ENCODE measurements around the gene CEL. TPM values are rescaled to one million over a fixed set of nuclear protein-coding genes. Genes with fewer than 3 reads are reported as not detected.

CEL gene
- total and polyA plus RNA-seq, 10 of the 15 experiments (the other 5 are each of a cell fraction or from before 2014, with no cell fraction given): 0.05 to 4.1 (median 0.29) TPM; not detected in 2

DNA sequence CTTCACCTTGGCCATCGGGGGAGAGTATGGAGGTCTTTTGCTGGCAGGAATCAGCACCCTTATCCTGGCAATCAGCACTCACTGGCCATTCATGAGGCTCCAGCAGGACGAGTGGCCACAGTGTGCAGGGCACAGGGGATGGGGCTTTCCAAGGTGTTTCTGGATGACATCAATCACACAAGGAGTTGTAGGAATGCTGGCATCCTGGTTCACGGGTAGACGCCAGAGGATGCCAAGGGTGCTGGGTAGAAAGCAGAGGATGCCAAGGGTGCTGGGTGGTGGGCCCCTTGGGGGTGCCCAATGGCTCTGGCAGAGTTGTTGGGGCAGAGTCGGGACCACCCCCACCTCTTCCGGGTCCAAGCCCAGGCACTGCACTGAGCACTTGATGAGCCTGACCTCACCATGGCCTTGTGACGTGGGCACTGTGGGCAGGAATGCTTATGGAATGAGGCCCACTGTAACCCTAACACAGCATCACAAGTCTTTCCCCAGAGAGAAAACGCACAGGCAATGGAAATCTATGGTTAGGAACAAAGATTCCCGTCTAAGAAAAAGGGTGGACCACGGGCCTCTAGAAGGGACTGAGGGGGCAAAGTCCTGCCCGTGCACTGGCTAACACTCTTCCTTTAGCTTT, 29.1 kb downstream of the CEL start:
- in situ Hi-C loops (cut with MboI): no loop called here
- POLR2A ChIA-PET: no interaction called here
- RAD21 ChIA-PET (ENCODE audit: unreplicated experiment): no interaction called here
- SMC1A ChIA-PET (ENCODE audit: uncharacterized antibody, unreplicated experiment): interaction anchor here (0.9 kb wide), 1 partner anchor 25 kb away, joined by 4 read pairs; no protein-coding TSS in a partner anchor
- WGBS (ENCODE audit: insufficient coverage, insufficient replicate concordance, low lambda C conversion rate, missing lambda C conversion rate): 72% methylated on average over 11 of the region's 11 CpGs
- Histone ChIP-seq H4K20me1 (ENCODE audit: control insufficient read depth, insufficient read depth) (no peaks in the 10 kb centered on the region; the same call in 1 of the 2 replicates), H3K4me1 (ENCODE audit: control insufficient read depth, insufficient read depth, low read length) (no peaks in the 10 kb centered on the region), H3K27ac (ENCODE audit: control insufficient read depth, insufficient read depth) (no peak overlapping the region), H3K36me3 (ENCODE audit: control insufficient read depth in 2 of 2, insufficient read depth in 2 of 2, low read length in 1 of 2) (no peaks in the 10 kb centered on the region), H3K4me3 (no peak overlapping the region), H3K27me3 (replicated peaks in 1 of 2; ENCODE audit: control insufficient read depth in 2 of 2, insufficient read depth in 2 of 2, low read length in 1 of 2) (no peaks in the 10 kb centered on the region), H3K4me2 (ENCODE audit: control insufficient read depth, insufficient read depth) (no peak overlapping the region), H3K9ac (ENCODE audit: control insufficient read depth, insufficient read depth, low read length) (no peak overlapping the region), H3K79me2 (ENCODE audit: control insufficient read depth, insufficient read depth, low read length) (no peaks in the 10 kb centered on the region), H2AFZ (ENCODE audit: control insufficient read depth, low read depth, low read length) (no peak overlapping the region), H3K9me3 (replicated peaks; ENCODE audit: control insufficient read depth, insufficient read depth, low read length) (peaks cover 1% of the 10 kb centered on the region; the same call in 1 of the 3 replicates)
- intact Hi-C loops (cut with micrococcal nuclease; ENCODE audit: unreplicated experiment): no loop called here
- CTCF ChIA-PET: interaction anchor here (1.0 kb wide), 1 partner anchor 56 kb away, joined by 3 read pairs; no protein-coding TSS in a partner anchor
- ATAC-seq (no peak), DNase-seq (ENCODE audit: low read depth, low spot score) (no peak), FAIRE-seq (no peak)
- no TSS peak for BruUV-seq (replicated peaks)
- no peak for TF ChIP-seq E2F4 (IDR thresholded peaks at IDR 0.05; ENCODE audit: low read depth, low read length)
- TF ChIP-seq SP1 (IDR thresholded peaks at IDR 0.05; ENCODE audit: low read depth, low read length): no peak
- TF ChIP-seq, protein P1, sequence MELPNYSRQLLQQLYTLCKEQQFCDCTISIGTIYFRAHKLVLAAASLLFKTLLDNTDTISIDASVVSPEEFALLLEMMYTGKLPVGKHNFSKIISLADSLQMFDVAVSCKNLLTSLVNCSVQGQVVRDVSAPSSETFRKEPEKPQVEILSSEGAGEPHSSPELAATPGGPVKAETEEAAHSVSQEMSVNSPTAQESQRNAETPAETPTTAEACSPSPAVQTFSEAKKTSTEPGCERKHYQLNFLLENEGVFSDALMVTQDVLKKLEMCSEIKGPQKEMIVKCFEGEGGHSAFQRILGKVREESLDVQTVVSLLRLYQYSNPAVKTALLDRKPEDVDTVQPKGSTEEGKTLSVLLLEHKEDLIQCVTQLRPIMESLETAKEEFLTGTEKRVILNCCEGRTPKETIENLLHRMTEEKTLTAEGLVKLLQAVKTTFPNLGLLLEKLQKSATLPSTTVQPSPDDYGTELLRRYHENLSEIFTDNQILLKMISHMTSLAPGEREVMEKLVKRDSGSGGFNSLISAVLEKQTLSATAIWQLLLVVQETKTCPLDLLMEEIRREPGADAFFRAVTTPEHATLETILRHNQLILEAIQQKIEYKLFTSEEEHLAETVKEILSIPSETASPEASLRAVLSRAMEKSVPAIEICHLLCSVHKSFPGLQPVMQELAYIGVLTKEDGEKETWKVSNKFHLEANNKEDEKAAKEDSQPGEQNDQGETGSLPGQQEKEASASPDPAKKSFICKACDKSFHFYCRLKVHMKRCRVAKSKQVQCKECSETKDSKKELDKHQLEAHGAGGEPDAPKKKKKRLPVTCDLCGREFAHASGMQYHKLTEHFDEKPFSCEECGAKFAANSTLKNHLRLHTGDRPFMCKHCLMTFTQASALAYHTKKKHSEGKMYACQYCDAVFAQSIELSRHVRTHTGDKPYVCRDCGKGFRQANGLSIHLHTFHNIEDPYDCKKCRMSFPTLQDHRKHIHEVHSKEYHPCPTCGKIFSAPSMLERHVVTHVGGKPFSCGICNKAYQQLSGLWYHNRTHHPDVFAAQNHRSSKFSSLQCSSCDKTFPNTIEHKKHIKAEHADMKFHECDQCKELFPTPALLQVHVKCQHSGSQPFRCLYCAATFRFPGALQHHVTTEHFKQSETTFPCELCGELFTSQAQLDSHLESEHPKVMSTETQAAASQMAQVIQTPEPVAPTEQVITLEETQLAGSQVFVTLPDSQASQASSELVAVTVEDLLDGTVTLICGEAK (IDR thresholded peaks at IDR 0.05; ENCODE audit: borderline replicate concordance): no peak
- TF ChIP-seq EZH2 (IDR thresholded peaks at IDR 0.05; ENCODE audit: borderline replicate concordance, control insufficient read depth, low read depth, low read length): no peak
- no peak for TF ChIP-seq CEBPB (IDR thresholded peaks at IDR 0.05; ENCODE audit: borderline replicate concordance in 1 of 2, low read depth in 2 of 2, low read length in 2 of 2)
- TF ChIP-seq BCL11A (IDR thresholded peaks at IDR 0.05; ENCODE audit: low read depth, low read length): no peak
- TF ChIP-seq MYB (IDR thresholded peaks at IDR 0.05; ENCODE audit: borderline replicate concordance, low read depth, low read length): no peak
- no peak for TF ChIP-seq SRF (IDR thresholded peaks at IDR 0.05; ENCODE audit: low read depth in 2 of 2, low read length in 2 of 2)
- TF ChIP-seq, protein P2, sequence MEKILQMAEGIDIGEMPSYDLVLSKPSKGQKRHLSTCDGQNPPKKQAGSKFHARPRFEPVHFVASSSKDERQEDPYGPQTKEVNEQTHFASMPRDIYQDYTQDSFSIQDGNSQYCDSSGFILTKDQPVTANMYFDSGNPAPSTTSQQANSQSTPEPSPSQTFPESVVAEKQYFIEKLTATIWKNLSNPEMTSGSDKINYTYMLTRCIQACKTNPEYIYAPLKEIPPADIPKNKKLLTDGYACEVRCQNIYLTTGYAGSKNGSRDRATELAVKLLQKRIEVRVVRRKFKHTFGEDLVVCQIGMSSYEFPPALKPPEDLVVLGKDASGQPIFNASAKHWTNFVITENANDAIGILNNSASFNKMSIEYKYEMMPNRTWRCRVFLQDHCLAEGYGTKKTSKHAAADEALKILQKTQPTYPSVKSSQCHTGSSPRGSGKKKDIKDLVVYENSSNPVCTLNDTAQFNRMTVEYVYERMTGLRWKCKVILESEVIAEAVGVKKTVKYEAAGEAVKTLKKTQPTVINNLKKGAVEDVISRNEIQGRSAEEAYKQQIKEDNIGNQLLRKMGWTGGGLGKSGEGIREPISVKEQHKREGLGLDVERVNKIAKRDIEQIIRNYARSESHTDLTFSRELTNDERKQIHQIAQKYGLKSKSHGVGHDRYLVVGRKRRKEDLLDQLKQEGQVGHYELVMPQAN (conservative IDR thresholded peaks at IDR 0.05): no peak
- TF ChIP-seq, protein P3, sequence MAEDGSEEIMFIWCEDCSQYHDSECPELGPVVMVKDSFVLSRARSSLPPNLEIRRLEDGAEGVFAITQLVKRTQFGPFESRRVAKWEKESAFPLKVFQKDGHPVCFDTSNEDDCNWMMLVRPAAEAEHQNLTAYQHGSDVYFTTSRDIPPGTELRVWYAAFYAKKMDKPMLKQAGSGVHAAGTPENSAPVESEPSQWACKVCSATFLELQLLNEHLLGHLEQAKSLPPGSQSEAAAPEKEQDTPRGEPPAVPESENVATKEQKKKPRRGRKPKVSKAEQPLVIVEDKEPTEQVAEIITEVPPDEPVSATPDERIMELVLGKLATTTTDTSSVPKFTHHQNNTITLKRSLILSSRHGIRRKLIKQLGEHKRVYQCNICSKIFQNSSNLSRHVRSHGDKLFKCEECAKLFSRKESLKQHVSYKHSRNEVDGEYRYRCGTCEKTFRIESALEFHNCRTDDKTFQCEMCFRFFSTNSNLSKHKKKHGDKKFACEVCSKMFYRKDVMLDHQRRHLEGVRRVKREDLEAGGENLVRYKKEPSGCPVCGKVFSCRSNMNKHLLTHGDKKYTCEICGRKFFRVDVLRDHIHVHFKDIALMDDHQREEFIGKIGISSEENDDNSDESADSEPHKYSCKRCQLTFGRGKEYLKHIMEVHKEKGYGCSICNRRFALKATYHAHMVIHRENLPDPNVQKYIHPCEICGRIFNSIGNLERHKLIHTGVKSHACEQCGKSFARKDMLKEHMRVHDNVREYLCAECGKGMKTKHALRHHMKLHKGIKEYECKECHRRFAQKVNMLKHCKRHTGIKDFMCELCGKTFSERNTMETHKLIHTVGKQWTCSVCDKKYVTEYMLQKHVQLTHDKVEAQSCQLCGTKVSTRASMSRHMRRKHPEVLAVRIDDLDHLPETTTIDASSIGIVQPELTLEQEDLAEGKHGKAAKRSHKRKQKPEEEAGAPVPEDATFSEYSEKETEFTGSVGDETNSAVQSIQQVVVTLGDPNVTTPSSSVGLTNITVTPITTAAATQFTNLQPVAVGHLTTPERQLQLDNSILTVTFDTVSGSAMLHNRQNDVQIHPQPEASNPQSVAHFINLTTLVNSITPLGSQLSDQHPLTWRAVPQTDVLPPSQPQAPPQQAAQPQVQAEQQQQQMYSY (CRISPR knock-in tag; IDR thresholded peaks at IDR 0.05): no peak
- no peak for TF ChIP-seq NBN (IDR thresholded peaks at IDR 0.05)
- no peak for TF ChIP-seq GABPA (IDR thresholded peaks at IDR 0.05; ENCODE audit: low read depth)
- no peak for TF ChIP-seq YY1 (IDR thresholded peaks at IDR 0.05; ENCODE audit: low read depth, low read length)
